Erythroblast (primary cell): ENCODE measurements around the gene PACS2.
"Not testable (repeated sequence)": the region's sequence is repeated elsewhere in the genome, so short reads cannot be mapped to it uniquely, and the experiment has no call there.

Experiments used
- DNase-seq, 2 experiments: peaks; one replicate each; lab custom pipeline; 2025; lab: John Stamatoyannopoulos, UW
- GATA1 ChIP-seq: IDR thresholded peaks from 2 replicates; pipeline ENCODE4 v1.6.1; 2011; ENCODE audit warnings: low read depth, mild to moderate bottlenecking, control low read depth, low read length, moderate library complexity
- POLR2A ChIP-seq: IDR thresholded peaks from 2 replicates; pipeline ENCODE4 v1.6.1; 2011; ENCODE audit warnings: mild to moderate bottlenecking, low read length

PACS2 gene

GRCh38 chr14:105281371-105282097 lies 33.0 kb upstream of the PACS2 start:
- TF ChIP-seq POLR2A (no peak), GATA1 (no peak)
- peak; percentile 53 to 62 for DNase-seq

- no peak for DNase-seq
- TF ChIP-seq GATA1 (no peak), POLR2A (no peak)
Measured at GRCh38 chr14:105282098-105282725, 32.3 kb upstream of the PACS2 start.

DNA sequence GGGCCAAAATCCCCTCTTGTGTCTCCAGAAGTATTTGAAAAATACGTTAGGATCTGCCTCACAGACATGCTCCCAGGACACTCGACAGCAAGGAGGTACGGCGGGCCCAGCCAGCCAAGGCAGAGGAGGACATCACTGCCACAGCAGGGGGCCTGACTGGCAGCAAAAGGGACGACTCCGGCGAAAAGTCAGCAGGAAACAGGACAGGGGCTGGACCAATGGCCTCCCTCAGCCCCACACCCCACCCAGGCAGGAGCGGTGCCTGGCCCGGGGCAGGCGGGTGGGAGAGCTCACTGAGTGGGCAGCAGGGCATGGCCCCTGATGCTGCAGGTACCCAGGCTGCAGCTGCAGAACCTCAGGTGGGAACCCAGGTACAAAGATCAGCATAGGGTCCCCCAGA lies 31.5 kb upstream of the PACS2 start:
- TF ChIP-seq POLR2A (no peak), GATA1 (no peak)

DNA sequence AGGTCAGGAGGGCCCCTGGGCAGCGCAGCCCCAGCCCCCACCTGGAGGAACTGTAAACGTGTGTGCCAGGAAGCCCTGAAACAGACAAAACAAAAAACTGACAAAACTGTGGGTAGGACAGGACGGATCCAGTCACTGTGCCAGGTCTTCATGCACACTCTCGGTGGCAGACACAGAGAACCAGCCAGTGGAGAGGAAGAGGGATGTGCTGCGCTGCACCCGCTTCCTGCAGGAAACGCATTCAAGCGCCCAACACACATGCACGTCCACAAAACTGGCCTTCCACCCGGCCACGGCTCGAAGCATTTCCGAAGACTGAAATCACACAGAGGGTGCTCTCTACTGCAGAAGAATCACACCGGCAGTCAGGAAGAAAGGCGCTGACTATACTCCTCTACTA lies 30.6 kb upstream of the PACS2 start:
- no peak for DNase-seq
- TF ChIP-seq GATA1 (no peak), POLR2A (no peak)

More for the DNA sequence above, 31.5 kb upstream of the PACS2 start:
- DNase-seq: no peak

GRCh38 chr14:105285174-105285573 lies 29.4 kb upstream of the PACS2 start:
- no peak for DNase-seq
- no peak for TF ChIP-seq GATA1
- TF ChIP-seq POLR2A: no peak

DNA sequence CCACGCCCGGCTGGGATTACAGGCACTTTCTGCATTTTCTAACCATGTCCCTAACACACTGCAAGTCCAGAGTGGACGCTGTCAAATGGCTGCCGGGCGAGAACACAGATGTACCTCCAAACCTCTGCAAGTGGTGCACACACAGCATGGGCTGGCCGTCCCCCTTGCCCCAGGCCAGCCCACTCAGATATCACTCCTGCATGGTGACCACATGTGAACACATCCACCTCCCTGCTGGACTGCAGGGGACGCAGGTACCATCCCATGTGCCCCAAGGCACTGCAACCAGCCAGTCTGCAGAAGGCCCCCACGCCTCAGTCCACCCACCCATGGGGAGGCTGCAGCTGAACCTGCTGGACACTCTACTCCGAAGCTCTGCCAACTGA lies 27.8 kb upstream of the PACS2 start:
- DNase-seq: no peak
- no peak for TF ChIP-seq GATA1

GRCh38 chr14:105287249-105288102 lies 27.1 kb upstream of the PACS2 start:
- TF ChIP-seq POLR2A: no peak
- no peak for TF ChIP-seq GATA1
- DNase-seq: no peak

- not testable (repeated sequence) for DNase-seq
Measured at GRCh38 chr14:105288936-105289335, 25.6 kb upstream of the PACS2 start.

DNA sequence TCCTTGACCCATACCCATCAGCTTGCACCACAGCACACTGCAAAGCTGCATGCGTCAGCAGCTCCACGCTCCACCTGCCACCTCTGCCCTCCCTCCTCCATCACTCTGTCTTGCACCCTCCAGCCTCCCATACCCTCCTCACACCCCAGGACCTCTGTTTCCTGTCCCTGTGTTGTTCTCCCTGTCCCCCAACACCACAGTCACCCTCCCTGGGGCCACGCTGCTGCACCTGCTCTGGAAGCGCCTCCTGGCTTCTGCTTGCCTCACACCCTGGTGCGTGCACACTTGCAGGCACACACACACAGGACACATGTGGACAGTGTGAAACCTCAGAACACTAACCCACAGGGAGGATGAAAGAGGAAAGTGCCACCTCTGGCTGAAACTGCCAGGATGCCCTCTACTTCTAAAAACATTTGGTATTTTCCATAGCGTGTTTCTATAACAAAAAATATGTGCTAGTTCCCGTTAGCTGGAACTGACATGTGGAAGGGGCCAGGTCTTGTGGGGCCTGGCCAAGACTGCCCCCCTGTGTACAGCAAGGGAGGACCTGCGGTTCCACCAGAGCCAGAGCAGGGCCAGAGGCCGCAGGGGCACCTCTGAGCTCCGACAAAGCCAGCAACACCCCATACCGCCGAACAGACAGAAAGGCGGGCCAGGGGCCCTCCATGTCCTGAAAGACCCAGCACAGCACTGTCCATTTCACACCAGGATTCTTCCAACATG lies 23.8 kb upstream of the PACS2 start:
- peak in 1 of 2 experiments; percentile 14 for DNase-seq
- TF ChIP-seq POLR2A (no peak), GATA1 (no peak)

GRCh38 chr14:105292826-105293711 lies 21.5 kb upstream of the PACS2 start:
- DNase-seq: no peak
- TF ChIP-seq GATA1: no peak
- TF ChIP-seq POLR2A: no peak

DNA sequence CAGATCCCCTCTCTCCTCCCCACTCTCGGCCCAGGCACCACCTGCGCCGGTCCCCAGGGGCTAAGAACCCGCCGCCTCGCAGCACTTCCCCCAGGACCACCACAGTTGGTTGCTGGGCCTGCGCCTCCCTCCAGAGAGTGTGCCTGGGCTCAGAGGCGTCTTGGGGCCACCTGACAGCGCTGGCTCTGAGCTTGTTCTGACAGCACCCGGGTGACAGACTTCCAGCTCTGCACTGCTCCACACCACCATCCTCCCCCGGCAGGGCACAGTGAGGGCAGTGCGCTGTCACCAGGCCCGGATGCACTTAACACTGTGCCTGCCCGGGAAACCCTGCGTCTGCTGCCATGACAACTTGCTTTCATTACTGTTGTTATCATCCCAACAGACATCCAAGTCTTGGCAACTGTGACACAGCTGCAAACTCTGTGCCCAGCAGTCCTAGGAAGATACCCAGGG lies 20.4 kb upstream of the PACS2 start:
- peak; percentile 35 for TF ChIP-seq POLR2A
- TF ChIP-seq GATA1: no peak
- DNase-seq: peak; percentile 59 to 72

DNA sequence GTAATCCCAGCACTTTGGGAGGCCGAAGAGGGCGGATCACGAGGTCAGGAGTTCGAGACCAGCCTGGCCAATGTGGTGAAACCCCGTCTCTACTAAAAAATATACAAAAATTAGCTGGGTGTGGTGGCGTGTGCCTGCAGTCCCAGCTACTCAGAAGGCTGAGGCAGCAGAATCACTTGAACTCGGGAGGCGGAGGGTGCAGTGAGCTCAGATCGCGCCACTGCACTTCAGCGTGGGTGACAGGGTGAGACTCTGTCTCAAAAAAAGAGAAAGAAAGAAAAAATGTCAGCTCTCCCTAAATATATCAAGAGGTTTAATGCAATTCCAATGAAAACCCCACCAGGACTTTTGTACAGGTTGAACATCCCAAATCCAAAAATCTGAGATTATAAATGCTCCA lies 17.2 kb upstream of the PACS2 start:
- not testable (repeated sequence) for DNase-seq
